Mesenteric fat pad (tissue), 1 donor: ENCODE results near the gene RASGRF1. TPM values are rescaled to one million over a fixed set of nuclear protein-coding genes. Genes with fewer than 3 reads are reported as not detected.
A peak's percentile ranks its signal among the peaks of the same experiment; 100 is the strongest.
"Not testable (repeated sequence)": the region's sequence is repeated elsewhere in the genome, so short reads cannot be mapped to it uniquely, and the experiment has no call there.

Experiments
- DNase-seq: peaks from one replicate; pipeline ENCODE4 v3.0.0-alpha.2; 2020; ENCODE audit warnings: low spot score
- long read RNA-seq: library from polyadenylated mRNA; unstranded; transcript quantifications from one replicate; pipeline ENCODE4 v2.0.0, GENCODE V29; 2020
- total RNA-seq: library from RNA; stranded (reverse); fragmentation: NEBNext Ultra II Directional; extraction: Animal tissue kit (Norgen Biotek cat#: 25700); gene quantifications from one replicate; pipeline ENCODE4 v1.2.1, GENCODE V29; 2021
- donor health status: DM: yes; HTN: yes; CAD: no.

The RASGRF1 gene
- not detected for total RNA-seq
- long read RNA-seq, partial matches to known transcripts: 0 of 1 reads
- long read RNA-seq, other reads (novel, unspliced or antisense): 1 of 1 reads

DNA sequence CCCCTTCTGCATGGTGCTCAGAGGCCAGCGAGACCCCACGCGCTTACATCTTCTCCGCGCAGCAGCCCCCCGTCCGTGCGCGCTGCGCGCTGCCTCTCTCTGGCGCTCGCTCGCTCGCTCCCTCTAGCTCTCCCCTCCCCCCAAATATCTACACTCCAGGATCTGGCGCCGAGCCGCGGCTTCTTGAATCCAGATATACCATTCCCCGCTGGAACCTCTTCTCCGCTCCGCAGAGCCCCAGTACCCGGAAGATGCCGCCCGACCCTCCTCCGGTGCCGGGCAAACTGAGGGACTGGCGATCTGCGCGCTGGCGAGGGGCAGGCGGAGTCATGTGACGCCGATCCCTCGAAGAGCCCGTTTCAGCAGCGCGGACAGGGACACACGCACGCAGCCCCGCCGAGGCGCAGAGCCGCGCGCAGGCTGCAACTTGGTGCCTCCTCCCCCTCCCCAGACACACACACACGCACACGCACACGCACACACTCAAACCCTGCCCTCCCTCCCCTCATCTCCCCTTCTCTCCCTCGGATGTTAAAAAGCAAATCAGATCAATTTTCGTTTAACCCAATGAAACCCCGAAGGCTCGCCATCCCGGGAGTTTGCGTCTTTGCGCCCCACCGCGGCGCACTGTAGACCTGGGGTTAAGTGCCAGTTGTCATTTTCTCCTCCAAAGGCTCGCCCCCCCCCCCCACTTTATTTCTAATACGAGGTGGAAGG, at the start of gene RASGRF1:
TSS of gene RASGRF1 (minus strand) at position 294 of the 717 bp plus-strand sequence. CDS start at position 12, 282 bp downstream.
- peak; percentile 83 for DNase-seq

DNA sequence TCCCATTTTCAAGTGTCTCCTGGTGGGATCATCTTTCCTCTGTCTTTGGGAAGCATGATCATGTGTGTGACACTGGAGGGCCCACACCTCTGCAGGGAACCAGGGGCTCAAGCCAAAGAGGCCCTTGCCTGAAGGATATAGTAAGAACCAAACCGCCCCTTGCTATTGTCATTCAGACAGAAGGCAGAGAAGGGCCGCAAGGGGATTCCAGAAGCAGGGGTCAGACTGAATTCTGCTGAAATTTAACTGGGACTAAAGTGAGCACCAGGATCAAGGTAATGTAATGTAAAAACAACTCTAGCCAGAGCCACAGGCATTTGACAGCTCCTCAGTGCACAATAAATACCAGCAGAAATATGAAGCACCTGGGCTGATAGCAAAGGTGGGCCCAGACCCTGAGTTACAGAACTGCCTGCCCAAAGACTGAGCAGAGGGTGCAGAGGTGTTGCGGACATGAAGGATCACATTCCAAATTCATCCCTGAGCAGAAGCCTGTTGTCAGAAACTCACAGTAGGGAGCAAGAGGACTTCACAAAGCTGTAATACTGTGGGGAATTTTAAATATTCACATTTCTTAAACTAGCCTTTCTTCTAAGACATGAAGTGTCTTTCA, 46.0 kb upstream of the RASGRF1 start:
- DNase-seq: no peak

- no peak for DNase-seq
Measured at GRCh38 chr15:79133309-79133708, 42.7 kb upstream of the RASGRF1 start.

- DNase-seq: no peak
Measured at GRCh38 chr15:79132770-79133169, 42.2 kb upstream of the RASGRF1 start.

GRCh38 chr15:79132361-79132760, 41.8 kb upstream of the RASGRF1 start:
- DNase-seq: no peak

DNA sequence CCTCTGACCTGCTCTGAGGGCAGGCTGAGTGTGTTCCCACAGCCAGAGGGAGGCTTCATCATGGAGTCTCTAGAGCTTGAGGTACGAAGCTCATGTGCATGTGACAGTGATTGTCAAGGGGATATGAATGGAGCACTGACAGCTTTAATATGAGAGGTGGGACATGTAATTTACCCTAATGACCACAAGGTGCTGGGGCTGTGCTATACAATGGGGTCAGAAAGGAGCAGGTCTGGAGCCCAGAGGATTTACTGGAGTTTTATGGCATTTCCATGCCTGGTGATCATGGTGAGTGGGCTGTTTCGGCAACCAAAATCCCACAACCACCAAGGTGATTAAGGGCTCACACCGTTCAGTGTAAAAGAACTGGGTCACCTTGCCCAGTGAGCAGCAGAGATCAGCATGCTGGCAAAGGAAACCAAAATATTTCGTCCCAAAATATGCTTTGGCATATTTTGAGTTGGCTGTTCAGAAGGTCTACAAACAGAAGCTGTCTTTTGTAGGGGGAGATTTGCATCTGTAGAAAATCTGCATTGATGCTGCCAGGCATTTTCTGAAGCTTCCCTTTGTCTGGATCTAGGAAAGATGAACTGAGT, 40.1 kb upstream of the RASGRF1 start:
- DNase-seq: no peak

DNA sequence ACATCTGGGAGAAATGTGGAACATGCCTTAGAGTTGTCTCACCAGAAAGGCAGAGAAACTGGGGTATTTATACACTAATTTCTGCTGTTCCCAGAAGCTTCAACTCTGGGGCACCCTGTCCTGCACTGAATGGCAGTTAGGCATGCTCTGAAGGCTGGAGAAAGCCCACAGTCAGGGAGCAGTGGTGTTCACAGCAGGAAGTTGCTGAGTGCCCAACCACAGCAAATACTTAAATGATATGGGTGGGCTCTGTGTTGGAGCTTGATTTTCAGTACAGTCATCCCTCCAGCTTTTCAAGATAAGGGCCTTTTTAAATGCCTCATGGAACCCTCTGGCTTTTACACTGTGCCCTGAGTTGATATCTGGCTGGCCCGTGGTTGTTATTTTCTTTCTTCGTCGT, 38.7 kb upstream of the RASGRF1 start:
- no peak for DNase-seq

GRCh38 chr15:79128556-79128955, 38.0 kb upstream of the RASGRF1 start:
- no peak for DNase-seq

- DNase-seq: no peak
Measured at GRCh38 chr15:79124388-79124787, 33.8 kb upstream of the RASGRF1 start.

GRCh38 chr15:79122991-79123390, 32.4 kb upstream of the RASGRF1 start:
- no peak for DNase-seq

DNA sequence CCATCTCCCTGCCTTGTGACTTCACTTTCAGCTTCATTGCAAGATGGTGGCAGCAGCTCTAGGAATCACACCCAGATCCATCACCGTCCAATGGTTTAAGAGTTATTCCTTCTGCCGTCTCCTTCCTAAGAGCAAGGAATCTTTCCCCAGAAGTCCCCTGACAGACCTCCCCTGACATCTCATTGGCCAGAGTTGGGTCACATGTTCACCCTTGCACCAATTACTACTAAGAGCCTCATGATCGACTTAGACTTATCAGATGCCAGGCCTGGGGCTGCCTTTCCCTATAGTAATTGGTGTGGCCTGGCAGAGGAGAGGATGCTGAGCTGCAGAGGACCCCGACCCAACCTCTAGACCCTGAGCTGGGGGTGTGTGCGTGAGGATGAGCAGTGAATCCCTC, 31.8 kb upstream of the RASGRF1 start:
- no peak for DNase-seq

DNA sequence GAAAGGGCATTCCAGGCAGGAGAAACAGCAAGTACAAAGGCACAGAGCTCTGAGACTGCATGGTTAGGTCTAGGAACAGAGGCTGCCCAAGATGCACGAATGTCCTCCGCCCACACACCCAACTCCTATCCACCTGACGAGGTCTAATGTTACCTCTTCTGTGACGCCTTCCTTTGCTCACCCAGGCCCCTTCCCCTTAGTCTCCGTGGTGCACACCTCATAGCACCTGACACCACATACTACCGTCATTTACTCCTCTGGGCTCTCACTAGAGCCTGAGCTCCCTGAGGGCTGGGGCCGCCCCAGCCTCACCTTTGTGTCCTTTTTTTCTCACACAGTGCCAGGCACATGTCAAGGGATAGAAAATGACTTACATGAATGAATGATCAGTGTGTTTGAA, 31.0 kb upstream of the RASGRF1 start:
- DNase-seq: no peak

GRCh38 chr15:79117442-79118204, 27.0 kb upstream of the RASGRF1 start:
- no peak for DNase-seq

DNA sequence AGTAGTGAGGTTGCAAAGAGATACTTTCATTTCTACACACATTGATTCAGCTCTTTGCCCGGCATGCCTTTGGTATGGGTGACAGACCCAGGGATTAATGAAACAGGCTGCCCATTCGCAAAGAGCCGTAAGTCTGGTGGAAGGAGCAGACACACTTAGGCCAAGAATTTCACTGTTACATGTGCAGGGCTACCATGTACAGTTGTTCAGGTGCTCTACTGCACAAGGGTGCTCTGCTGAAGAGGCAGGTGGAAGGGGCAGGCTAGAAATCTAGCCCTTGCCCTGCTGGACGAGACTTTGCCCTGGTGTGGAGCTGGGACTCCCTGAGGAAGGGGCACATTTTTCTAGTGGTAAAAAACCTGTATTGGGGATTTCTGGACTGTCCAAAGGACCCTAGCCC, 26.2 kb upstream of the RASGRF1 start:
- DNase-seq: no peak

DNA sequence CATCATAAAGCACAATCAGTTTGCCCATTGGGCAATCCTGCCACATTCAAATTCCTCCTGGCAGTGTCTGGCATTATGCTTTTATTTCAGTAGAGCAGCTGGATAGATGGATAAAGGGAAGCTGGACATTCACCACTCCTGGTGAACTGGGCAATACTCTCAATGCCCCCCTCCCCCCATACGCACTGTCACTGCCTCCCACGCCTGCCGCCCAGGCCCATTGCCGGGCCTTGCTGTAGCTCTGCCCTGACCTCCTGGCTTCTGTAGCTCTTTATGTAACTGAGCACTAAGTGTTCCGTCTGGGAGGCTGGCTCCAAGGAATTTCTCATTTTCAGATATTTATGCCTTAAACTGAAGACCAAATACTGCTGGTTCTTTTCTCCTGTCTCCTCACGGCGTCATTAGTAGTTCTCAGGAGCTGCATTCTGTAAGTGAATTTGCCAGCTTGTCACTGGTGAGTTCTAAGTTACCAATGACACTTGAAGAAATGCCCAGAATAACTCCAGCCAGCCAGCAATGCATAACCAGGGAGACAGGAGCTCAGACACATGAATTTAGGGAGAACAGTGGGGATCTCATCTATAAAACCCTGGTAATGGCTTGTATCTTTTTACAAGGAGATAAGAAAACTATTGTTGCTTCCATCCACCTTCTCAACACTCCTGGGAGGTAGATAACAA, 25.5 kb upstream of the RASGRF1 start:
- no peak for DNase-seq

DNA sequence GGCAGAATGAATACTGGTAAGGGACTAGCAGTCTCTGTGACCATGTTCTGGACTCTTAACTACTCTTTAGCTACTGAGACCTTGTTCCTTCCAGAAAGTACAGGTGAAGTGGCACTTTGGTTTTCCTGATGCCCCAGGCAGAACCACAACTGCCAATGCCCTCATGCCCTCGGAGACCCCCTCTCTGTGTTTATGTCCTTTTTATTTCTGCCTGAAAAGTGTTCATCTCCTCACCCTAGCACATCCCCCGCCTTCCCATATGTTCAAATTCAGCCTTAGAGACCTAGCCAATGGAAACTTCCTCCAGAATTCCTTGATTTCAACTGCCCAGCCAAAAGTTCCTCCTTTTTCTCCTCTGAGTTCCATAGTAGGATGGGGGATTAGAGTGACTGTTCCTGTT, 23.3 kb upstream of the RASGRF1 start:
- DNase-seq: no peak

GRCh38 chr15:79111404-79111803, 20.8 kb upstream of the RASGRF1 start:
- DNase-seq: not testable (repeated sequence)

- no peak for DNase-seq
Measured at GRCh38 chr15:79105141-79105540, 14.6 kb upstream of the RASGRF1 start.

DNA sequence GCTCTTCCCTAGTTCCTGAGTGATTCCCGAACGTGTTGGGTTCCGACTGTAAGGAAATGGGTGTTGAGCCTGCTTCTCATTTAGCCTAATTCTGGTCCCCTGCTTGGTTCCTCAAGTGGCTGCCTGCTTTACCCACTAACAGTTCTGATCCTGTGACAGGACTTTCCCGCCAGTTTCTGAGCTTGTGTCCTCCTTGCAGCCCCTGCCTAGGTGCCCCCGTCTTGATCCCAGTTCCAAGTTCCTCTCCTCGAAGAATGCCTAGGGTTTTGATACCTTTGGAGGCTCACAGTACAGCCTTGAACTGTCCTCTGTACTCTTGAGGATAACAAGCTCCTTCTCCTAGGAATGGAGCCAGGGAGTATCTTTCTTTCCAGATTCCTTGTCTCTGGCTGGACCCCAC, 12.0 kb upstream of the RASGRF1 start:
- no peak for DNase-seq

DNA sequence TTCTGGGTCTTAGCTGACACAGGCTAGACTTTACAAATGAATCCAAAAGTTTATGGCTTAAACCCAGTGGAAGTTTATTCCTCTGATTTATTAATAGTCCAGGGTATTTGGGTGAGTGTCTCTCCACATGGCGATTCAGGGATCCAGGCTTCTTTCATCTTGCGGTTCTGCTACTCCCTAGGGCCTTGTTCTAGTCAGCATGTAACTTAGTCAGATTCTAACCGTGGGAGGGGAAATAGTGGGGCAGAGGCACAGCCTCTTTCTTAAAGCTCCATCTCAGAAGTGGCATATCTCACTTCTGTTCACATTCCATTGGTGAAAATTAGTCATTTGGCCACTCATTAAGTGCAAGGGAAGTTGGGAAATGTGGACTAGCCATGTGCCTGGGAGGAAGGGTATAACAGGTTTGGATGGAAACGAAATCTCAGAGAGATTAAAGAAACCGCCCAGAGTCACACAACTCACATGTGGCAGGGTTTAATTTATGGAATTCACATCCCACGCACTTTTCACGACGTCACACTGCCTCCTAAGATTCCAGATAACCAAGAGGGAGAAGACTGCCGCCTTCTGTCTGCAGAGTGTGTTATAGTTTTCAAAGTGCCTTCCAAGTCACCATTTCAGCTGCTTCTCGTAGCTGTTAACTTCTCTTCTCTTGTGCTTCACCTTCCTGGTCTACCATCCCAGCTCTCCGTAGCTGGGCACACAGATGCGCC, 11.4 kb upstream of the RASGRF1 start:
- no peak for DNase-seq

DNA sequence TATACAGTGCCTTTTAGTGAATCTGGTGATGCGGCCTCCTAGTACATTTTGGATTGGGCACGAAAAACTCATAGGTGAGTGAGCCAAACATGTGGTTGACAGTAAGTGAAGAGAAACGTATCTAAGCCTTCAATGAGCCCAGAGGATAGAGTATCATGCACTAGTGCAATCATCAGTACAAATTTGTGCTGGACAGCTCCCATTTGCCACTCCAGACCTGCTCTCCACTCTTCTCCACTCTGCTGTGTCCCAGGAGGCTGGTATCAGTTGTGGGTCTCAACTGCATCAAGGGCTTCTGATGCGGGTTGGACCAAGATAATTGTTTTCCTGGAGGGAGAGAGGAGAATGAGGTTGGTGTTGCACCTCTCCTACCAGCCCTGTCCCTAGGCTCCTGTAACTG, 9.1 kb upstream of the RASGRF1 start:
- DNase-seq: peak; percentile 24
